ENCODE measurements around the gene SLC35B1.

SLC35B1 gene

GRCh38 chr17:49659661-49660382 is 47.9 kb downstream of the SLC35B1 start:
- no peak for DNase-seq

GRCh38 chr17:49656247-49656646 is 51.5 kb downstream of the SLC35B1 start:
- DNase-seq: no peak
